Stimulated activated CD4-positive, alpha-beta T cell treated with anti-CD3 and anti-CD28 coated beads, Interleukin-15, amount 100 ng/mL, for 1 hour (primary cell): Measurements from ENCODE around the gene ETV6.
"Not testable (repeated sequence)": the region's sequence is repeated elsewhere in the genome, so short reads cannot be mapped to it uniquely, and the experiment has no call there.

ENCODE experiments used
- DNase-seq, 2 donors: peaks; one replicate each; pipeline ENCODE4 v3.0.0-alpha.2; 2020; ENCODE audit warnings: low read depth in 1 of 2, low spot score in 1 of 2

The ETV6 gene

DNA sequence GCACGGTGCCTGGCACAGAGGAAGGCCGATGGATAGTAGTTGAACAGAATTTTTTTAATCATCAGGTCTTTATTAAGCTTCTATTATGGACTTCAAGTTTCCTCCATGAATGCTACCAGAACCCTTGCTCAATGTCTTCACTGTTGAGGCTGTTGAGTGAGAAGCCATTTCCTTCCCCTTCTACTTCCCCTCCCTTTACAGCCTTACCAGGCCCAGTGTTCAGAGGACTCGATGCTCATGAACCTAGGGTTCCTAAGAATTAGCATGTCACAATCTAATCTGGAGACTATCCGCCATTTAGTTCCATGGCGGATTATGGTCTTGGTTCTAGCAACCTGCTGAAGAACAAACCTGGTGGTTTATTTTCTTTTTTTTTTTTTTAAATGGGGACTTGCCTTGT is 17.7 kb downstream of the ETV6 start:
- no peak for DNase-seq

DNA sequence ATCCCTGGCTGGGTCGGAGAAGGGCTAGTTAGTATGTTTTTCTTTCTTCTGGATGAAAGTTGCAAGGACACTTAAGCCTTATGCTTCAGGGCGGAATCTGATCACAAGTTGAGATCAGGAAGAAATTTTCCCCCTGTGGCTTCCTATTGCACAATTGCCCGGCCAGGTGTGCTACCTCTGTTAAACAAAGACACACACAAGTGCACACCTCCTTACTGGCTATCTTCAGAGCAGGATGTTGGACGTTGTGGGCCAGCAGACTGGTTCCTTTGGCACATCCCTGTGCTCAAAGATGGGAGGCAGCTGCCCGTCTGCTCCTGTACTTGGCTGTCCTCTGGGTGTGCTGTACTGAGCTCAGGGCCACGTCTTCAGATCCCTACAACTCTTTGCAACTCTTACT is 19.1 kb downstream of the ETV6 start:
- DNase-seq, result no peak

DNA sequence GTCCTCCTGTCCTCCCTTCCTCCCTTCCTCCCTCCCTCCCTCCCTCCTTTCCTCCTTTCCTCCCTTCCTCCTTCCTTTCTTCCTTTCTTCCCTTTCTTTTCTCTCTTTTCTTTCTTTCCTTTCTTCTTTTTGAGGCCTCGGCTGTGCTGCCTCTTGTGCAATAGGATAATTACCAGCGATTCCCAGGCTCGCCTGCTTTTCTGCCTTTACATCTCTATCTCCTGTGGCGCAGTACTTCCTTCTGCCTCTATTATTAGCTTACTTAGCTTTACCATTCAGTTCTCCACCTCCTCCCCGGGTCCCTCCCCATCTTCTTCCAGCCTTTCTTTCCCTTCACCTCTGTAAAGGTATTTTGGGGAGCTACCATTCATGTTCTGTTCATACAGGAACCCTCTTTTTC is 19.9 kb downstream of the ETV6 start:
- DNase-seq, result no peak

DNA sequence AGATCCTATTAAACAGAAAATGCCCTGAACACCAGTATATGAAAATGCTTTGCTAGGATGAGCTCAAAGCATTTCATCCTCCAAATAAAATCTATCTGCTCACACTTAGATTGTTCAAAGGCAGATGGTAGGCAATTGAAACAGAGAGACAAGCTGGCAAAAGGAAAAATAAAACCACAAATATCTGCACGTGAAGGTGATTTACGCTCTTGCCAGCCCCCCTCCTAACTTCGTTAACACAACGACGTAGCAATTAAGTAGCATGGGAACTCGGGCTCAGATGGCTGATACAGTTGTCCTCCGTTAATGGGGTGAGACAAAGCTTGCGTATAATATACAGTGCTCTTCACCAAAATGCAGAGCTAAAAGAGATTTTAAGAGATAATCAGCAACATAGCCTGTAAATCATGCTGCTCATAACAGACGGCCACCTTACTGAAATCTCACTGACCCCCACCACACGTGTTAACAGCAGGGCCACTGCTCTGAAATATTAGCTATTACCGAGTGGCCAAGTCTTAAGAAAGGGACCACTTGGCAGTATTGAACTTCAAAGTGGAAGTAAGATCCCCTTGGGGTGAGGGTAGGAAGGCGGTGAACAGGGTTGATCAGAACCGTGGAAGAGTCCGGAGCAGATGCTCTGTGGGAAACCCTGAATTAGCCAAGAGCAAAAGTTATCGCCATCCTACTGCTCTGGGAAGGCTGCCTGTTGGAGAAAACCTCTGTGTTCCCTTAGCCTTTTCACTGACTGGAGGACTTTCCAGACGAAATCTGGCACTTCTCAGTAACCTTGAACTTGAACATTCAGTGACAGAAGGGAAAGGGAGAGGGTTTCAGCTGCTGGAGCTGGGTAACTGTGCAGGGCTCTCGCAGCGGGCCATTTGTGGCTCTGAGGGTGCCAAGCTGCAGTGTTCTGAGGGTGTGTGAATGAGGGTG is 23.1 kb downstream of the ETV6 start:
- no peak for DNase-seq

DNA sequence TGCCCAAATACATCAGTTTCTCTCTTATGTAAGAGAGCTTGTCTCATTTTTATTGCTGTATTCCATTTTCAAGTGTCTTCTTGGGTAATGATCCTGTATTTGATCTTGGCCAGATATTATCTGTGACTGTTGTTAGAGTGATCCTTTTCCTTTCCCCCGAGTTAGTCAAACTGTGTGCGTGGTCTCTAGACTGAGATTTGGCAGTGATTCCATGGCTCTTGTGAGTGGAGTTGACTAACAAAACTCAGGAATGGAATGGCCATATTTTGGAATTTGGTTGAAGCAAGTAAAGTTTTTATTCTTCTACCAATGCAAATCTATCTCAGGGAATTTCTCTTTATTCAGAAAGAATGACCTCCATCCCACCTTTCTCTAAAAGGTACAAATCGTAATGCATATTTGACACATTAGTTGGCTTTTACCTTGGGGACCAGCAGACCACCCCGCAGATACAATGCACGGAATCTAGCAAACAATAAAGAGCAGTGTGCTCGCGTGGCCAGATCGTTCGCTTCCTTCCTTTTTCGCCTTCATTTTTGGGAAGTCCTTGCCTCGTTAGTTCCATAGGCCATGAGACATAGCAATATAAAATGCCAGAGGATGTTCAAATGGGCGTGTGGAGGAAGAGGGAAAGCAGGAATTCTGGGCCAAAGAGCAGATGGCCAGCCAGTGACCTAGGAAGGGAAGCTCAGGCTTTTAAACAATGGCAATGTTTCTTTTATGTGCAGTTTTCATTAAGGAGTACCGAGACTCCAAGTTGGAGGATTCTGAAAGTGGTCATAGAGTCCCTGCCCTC is 24.4 kb downstream of the ETV6 start:
- DNase-seq, result no peak

DNA sequence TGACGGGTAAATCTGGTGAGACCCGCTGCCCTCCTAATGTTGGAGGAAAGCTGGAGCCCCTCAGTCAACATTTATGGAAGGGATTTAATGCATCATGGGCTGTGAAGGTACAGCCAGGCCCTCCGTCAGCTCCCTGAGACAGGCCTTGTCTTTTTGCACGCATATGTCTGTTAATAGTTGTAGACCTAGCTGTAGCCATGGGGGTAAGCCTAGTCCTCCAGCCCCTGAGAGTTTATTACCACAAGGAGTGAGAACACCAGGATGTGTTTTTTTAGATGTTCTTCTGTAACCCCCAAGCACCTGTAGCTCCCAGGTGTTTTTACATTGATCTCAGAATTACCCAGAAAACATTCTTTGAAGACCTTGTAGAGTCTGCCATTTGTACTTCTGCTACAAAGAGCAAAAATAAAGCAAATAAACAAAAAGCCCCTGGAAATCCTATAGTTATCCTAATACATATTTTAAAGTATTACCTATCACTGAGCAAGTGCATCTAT is 25.5 kb downstream of the ETV6 start:
- no peak for DNase-seq

DNA sequence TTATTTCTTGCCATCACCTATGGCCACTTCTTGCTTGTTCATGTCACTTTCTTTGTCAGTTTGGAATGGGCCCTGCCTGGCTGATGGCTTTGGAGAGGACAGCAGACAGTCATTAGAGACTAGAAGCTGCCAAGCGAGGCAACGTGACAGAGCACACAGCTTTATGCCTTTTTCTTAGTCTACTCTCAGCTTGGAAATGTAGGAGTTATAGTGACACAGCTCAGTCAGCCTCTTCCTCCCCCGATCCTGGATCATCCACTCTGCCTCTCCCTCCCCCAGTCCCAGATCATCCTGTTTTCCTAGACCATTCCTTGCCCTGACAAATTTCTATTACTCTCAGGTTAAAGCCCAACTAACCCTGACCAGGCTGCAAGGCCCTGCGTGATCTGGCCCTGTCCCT is 26.6 kb downstream of the ETV6 start:
- DNase-seq, result no peak

DNA sequence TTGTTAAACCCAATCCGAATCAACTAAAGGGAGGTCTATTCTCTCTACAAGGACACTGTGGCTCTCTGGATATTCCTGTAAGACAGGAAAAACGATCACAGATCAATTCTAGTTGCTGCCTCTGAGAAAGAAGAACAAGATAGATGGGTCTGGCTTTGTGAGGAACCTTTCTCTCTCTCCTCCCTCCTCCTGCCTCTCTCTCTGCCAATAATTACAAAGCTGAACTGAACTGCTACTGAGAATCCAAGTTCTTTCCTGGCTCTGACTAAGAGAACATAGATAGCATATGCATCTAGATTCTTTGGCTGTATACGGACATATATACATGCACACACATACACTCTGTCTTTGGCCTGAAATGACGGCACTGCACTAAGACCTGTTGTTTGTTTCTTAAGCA is 27.6 kb downstream of the ETV6 start:
- DNase-seq, result no peak

DNA sequence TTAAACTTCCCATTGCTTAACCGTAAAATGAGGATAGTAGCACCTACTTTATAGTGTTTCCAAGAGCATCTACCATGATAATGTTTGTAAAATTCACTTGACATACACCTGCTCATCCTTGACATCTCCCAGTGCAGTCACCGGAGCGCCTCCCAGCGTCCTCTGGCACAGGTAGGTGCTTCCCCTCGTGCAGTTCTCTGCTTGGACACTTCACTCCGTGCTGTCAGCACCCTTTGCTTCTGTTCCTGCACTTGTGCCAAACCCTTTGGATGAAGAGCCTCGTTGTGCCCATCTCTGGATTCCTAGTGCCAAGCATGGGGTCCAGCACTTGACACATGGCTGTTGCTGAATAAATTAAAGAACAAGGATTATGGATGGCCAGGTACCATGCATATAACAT is 28.3 kb downstream of the ETV6 start:
- no peak for DNase-seq

DNA sequence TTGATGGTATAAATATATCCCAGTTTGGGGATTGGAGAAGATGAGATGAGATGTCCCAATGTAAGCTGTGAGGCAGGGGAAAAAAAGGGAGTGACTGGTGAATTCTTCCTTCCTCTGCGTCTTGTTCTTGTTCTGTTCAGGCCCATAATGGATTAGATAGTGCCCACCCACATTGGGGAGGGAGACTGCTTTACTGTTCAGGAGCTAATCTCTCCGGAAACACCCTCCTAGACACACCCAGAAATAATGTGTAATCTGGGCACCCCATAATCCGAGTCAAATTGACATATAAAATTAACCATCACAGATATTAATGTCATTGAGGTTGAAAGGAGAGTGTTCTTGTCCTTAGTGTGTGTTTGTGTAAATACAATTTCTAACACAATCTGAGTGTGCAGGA is 29.3 kb downstream of the ETV6 start:
- no peak for DNase-seq

DNA sequence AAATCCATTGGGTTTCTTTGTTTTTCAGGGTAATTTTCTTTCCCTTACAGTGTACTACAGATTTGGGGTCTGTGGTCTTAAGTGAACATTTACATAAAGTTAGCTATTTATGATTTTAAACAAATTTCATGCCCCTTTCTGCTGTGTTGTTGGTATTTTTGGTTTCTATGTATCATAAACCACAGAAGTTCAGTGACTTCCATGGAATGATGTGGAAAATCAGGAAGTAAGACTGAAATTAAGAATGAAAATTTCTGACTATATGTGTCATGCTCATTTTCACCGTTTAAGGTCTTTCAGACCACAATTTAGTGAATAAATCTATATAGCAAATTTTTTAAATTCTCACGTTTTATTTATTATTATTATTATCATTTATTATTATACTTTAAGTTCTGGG is 31.7 kb downstream of the ETV6 start:
- DNase-seq, result no peak

DNA sequence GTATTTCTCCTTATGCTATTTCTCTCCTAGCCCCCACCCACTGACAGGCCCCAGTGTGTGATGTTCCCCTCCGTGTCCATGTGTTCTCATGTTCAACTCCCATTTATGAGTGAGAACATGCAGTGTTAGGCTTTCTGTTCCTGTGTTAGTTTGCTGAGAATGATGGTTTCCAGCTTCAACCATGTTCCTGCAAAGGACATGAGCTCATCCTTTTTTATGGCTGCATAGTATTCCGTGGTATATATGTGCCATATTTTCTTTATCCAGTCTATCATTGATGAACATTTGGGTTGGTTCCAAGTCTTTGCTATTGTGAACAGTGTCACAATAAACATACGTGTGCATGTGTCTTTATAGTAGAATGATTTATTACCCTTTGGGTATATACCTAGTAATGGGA is 32.2 kb downstream of the ETV6 start:
- DNase-seq, result not testable (repeated sequence)

DNA sequence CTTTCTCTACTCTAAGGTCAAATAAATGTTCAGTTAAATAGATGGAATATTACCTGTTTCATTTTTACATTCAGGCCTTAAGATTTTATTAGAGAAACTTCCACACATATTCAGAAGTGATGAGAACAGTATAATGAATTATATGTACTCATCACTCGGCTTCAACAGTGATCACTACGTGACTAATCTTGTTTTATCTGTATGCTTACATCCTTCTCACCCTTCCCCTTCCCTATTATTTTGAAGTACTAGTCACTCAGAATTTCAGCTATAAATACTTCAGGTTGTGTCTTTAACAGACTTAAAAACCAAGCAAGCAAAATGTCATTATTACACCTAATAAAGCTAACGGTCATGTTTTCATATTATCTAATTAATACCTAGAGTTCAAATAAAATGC is 34.9 kb downstream of the ETV6 start:
- no peak for DNase-seq

DNA sequence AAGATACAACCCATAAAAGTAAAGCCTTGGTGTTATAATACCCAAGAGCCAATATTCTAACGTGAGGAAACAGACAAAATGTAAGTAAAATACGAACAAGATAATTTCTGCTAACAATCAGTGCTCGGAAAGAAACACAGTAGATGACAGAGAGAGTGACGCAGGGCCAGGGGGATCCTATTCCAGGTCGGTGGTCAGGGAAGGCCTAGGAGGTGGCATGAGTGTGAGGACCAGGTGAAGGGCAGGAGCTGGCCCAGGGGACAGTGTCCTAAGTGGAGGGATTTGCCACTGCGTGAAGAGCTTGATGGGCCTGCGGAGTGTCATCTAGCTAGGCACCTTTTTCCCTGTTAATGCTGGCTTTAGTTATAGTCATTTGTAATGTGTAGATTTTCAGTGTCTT is 35.3 kb downstream of the ETV6 start:
- DNase-seq, result no peak

DNA sequence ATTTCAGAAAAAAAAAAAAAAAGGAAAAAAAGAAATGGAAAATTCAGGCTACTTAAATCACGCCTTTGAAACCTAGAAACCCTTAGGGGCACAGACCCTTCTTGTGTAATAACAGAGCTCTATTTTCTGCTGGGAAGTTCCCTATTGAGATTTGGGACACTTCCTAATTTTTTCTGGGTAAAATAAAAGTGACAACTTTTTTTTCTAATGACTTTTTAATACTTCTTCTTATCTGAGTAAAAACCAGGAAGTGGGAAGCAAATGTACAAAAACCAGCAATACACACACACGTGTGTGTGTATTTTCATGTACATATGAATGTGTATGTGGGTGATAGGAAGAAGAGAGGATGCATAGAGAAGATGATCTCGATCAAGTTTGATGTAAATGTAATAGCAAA is 35.8 kb downstream of the ETV6 start:
- DNase-seq, result no peak

DNA sequence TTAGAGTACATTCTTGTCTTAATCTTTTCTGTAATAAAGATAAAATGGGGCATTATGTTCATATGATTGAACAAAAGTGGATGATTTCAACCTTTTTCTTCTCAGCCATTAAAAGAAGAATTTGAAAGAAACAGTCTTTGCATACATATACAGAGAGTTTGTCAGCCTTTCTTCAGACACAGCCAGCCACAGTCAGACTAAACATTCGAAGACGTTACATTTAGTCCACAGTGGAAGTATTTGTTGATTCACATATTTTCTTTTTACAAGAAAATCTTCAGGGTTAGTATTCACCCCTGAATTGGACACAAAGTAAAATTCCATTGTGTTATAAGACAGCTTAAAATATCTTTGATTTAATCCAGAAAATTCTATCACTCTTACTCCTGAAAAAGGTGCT is 36.2 kb downstream of the ETV6 start:
- no peak for DNase-seq

DNA sequence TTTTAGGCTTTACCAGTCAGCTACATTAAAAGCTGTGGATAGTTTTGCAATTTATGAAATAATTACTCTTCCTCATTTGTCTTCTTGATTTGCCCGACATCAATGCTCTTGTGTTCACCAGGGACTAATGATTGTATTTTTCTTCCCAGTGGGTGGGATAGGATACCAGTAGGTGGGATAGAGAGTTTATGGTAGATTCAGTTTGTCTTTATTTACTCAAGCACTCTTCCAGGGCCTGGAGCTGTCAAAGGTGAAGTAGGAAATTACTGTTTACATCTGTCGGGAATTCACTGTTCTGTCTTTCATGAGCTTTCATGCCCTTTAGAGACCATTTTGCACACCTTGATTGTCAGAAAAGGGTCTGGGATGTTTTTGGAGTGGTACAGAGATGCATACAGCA is 36.6 kb downstream of the ETV6 start:
- no peak for DNase-seq

DNA sequence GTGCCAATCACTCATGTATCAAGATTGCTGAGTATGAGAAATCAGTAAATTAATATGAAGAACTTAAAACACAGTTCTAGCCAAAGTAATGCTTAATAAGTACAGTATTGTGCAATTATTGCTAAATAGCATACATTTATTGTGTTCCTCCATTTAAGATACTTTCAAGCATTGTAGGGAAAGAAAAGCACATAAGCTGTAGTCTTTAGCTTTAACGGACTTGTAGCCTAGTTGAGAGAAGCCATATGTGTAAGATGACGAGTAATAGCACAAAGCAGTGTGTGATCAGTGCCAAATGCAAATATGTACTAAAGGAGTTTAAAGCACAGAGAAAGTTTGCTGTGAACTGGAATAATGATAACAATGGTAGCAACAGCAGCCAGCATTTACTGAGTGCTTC is 38.1 kb downstream of the ETV6 start:
- no peak for DNase-seq

DNA sequence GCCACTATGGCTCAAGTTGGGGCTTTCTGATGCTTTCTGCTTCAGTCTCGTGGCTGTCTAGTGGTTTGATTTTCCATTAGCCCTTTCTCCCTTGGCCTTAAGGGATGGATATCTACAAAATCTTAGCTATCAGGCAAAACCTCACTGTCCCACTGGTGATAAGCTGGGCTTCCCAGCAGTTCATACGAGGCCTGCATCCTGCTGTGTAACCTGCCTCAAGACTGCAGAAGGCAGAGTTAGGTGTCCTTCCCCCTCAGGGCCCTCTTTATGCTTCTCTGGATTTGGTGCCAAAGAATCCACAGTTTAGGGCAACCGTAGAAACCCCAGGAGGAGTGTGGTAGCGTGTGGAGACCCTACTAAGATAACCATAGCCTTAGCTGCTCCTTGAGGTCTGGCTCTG is 38.9 kb downstream of the ETV6 start:
- no peak for DNase-seq

DNA sequence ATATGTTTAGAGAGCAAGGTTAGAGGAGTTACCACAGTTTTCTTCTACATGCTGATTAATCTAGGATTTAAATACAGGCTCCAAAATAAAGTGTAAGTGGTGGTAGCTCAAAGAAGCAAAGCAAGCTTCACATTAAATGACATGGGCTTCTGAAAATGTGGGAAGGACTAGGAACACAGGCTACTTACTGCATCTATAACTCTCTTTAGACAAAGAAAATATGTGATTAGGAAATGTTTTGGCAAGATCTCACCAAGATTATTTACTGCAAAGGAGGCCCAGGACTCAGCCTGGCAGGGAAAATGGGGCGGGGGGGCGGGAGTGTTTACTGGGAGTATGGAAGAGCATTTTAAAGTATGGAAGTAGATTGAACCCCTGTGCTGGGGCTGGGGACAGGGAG is 39.4 kb downstream of the ETV6 start:
- DNase-seq, result no peak

DNA sequence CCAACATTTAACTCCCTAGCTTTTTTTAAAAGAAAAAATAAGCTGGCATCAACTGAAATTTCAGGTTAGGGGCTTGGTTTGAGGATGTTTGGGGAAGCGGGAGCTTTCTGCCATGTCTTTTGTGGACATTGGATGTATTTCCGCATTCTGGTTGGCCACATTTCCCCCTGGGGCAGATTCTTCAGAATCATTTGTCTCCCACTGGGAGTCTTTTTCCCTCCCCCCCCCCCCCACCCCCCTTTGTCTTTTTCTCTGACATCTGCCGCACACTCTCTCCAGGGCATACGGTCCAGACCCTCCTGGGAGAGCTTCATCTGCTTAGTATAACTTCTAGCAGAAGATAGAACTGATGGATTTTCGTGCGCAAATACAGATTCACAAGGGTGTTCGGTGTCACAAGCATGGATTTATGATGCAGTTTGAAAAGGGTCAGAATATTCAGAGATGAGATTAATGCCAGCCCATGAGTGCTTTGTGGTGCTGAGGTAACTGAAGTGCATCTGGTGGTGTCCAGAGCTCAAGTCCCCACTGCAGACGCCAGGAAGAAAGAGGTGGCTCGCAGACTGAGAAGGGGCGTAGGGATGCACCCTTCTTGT is 40.2 kb downstream of the ETV6 start:
- no peak for DNase-seq

DNA sequence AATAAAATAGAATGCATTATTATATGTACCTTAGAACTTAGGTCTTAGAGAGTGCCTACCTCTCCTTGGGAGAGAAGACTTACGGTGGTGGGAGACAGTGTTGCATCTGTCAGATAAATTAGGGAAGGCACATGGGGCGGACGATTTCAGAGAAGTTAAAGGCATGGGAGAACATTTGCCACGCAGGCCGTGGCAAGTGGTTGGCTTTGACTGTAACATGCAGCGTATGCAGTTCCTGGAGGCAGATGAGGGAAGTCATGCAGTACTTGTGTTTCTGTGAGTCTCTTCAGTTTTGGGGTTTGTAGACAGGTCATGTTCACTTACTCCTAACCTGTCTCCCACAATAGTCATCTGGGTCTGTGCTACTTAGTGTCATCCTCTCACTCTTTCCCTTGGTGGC is 43.6 kb downstream of the ETV6 start:
- DNase-seq, result no peak
